Tibial nerve (tissue), 4 donors: ENCODE data around the gene LRRC74A. TPM values are rescaled to one million over a fixed set of nuclear protein-coding genes. Genes with fewer than 3 reads are reported as not detected.

ENCODE experiments used
- DNase-seq, 2 donors: peaks; one replicate each; pipeline ENCODE4 v3.0.0-alpha.2; 2019; ENCODE audit warnings: low spot score in 2 of 2
- H3K27ac ChIP-seq, 4 donors: fragments of 200-600 bp; sonication (generic) in 3 of 4; one replicate each; pipeline ENCODE4 v1.5.1; 2017 to 2019; ENCODE audit warnings: mild to moderate bottlenecking in 1 of 4
- H3K27me3 ChIP-seq, 2 donors: fragments of 200-600 bp; sonication (generic) in 1 of 2; one replicate each; pipeline versions ENCODE4 v1.5.1 to v1.6.0; 2017 to 2019
- H3K36me3 ChIP-seq, 3 donors: fragments of 200-600 bp; sonication (generic); one replicate each; pipeline ENCODE4 v1.5.1; 2018 to 2019
- H3K4me1 ChIP-seq, 4 donors: fragments of 200-600 bp; sonication (generic) in 3 of 4; one replicate each; pipeline ENCODE4 v1.5.1; 2017 to 2019
- H3K4me3 ChIP-seq, 4 donors: fragments of 200-600 bp; sonication (generic) in 3 of 4; one replicate each; pipeline ENCODE4 v1.5.1; 2017 to 2019; ENCODE audit warnings: mild to moderate bottlenecking in 1 of 4, moderate library complexity in 1 of 4
- H3K9me3 ChIP-seq, 4 donors: fragments of 200-600 bp; sonication (generic) in 3 of 4; one replicate each; pipeline ENCODE4 v1.5.1; 2017 to 2019
- CTCF ChIP-seq, 5 experiments: fragments of 200-600 bp in 3 of 5; fragments of 450-650 bp in 2 of 5; sonication (generic) in 3 of 5; IDR thresholded peaks; one replicate each; pipeline ENCODE4 v1.5.1; 2016 to 2019; ENCODE audit warnings: antibody characterized with exemption in 5 of 5, mild to moderate bottlenecking in 3 of 5, moderate library complexity in 2 of 5
- EP300 ChIP-seq, 2 donors: sonication (generic); formaldehyde crosslinking; IDR thresholded peaks; one replicate each; pipeline ENCODE4 v1.6.1; 2017; ENCODE audit warnings: antibody characterized with exemption in 2 of 2, mild to moderate bottlenecking in 1 of 2
- POLR2A ChIP-seq, 2 donors: fragments of 450-650 bp; IDR thresholded peaks; one replicate each; pipeline ENCODE4 v1.6.1; 2017; ENCODE audit warnings: antibody characterized with exemption in 2 of 2, mild to moderate bottlenecking in 2 of 2, moderate library complexity in 2 of 2
- WGBS, 2 donors: methylation state at CpG; one replicate each; pipeline ENCODE4 v1.1.5; 2018; 5-methylcytosine and 5-hydroxymethylcytosine counted together
- total RNA-seq, 4 donors: library from RNA; depleted of rRNA; stranded (reverse); fragments of >200 nt; gene quantifications; one replicate each; pipeline ENCODE4 v1.1.0, GENCODE V29; 2016

The LRRC74A gene
- total RNA-seq, 4 donors from 2014 or later = not detected

GRCh38 chr14:76786601-76787000, 39.6 kb upstream of the LRRC74A start:
- H3K27ac ChIP-seq = no peak overlapping the region
- H3K36me3 ChIP-seq = peaks cover 0 to 78% (median 11%) of the 10 kb centered on the region in 3 donors
- H3K4me1 ChIP-seq = peaks cover 0 to 31% (median 7%) of the 10 kb centered on the region in 4 donors
- no peaks in the 10 kb centered on the region for H3K9me3 ChIP-seq
- 94 to 96% methylated on average over 2 of the region's 2 CpGs for WGBS, 2 donors
- TF ChIP-seq CTCF (IDR thresholded peaks at IDR 0.05) (no peak), EP300 (IDR thresholded peaks at IDR 0.05) (no peak), POLR2A (IDR thresholded peaks at IDR 0.05) (no peak)
- no peak overlapping the region for H3K4me3 ChIP-seq
- no peak for DNase-seq
- no peaks in the 10 kb centered on the region for H3K27me3 ChIP-seq

GRCh38 chr14:76792422-76792821, 33.8 kb upstream of the LRRC74A start:
- Histone ChIP-seq H3K27ac (no peak overlapping the region), H3K9me3 (no peaks in the 10 kb centered on the region), H3K4me1 (no peaks in the 10 kb centered on the region), H3K36me3 (peaks cover 0 to 84% (median 11%) of the 10 kb centered on the region in 3 donors), H3K4me3 (no peak overlapping the region), H3K27me3 (no peaks in the 10 kb centered on the region)
- TF ChIP-seq EP300 (IDR thresholded peaks at IDR 0.05) (no peak), POLR2A (IDR thresholded peaks at IDR 0.05) (no peak), CTCF (IDR thresholded peaks at IDR 0.05) (no peak)
- DNase-seq = no peak
- WGBS, 2 donors = 96 to 98% methylated on average over 2 of the region's 2 CpGs

GRCh38 chr14:76793324-76793723, 32.9 kb upstream of the LRRC74A start:
- Histone ChIP-seq H3K36me3 (peaks cover 0 to 84% (median 11%) of the 10 kb centered on the region in 3 donors), H3K4me1 (no peaks in the 10 kb centered on the region), H3K4me3 (no peak overlapping the region), H3K9me3 (no peaks in the 10 kb centered on the region), H3K27ac (no peak overlapping the region), H3K27me3 (no peaks in the 10 kb centered on the region)
- 77 to 80% methylated on average over 4 of the region's 4 CpGs for WGBS, 2 donors
- TF ChIP-seq POLR2A (IDR thresholded peaks at IDR 0.05) = no peak
- no peak for TF ChIP-seq CTCF (IDR thresholded peaks at IDR 0.05)
- TF ChIP-seq EP300 (IDR thresholded peaks at IDR 0.05) = no peak
- no peak for DNase-seq

- Histone ChIP-seq H3K27me3 (no peaks in the 10 kb centered on the region), H3K4me1 (no peaks in the 10 kb centered on the region), H3K36me3 (peaks cover 0 to 84% (median 8%) of the 10 kb centered on the region in 3 donors), H3K9me3 (no peaks in the 10 kb centered on the region), H3K27ac (no peak overlapping the region), H3K4me3 (no peak overlapping the region)
- TF ChIP-seq CTCF (IDR thresholded peaks at IDR 0.05) = no peak
- no peak for TF ChIP-seq EP300 (IDR thresholded peaks at IDR 0.05)
- no peak for TF ChIP-seq POLR2A (IDR thresholded peaks at IDR 0.05)
- DNase-seq = no peak
- WGBS, 2 donors = 92% methylated on average over 5 of the region's 5 CpGs
Observed at GRCh38 chr14:76793956-76794355, 32.3 kb upstream of the LRRC74A start.

- 93 to 95% methylated on average over 12 of the region's 12 CpGs for WGBS, 2 donors
- peaks cover 0 to 79% (median 17%) of the 10 kb centered on the region in 3 donors for H3K36me3 ChIP-seq
- TF ChIP-seq EP300 (IDR thresholded peaks at IDR 0.05) (no peak), CTCF (IDR thresholded peaks at IDR 0.05) (no peak), POLR2A (IDR thresholded peaks at IDR 0.05) (no peak)
- H3K4me1 ChIP-seq = peaks cover 0 to 18% (median 6%) of the 10 kb centered on the region in 4 donors
- H3K4me3 ChIP-seq = no peak overlapping the region
- H3K27me3 ChIP-seq = no peaks in the 10 kb centered on the region
- no peaks in the 10 kb centered on the region for H3K9me3 ChIP-seq
- DNase-seq = no peak
- H3K27ac ChIP-seq = no peak overlapping the region
Observed at GRCh38 chr14:76806446-76806845, 19.8 kb upstream of the LRRC74A start.
